Measurements from ENCODE around the gene BBS1.
"Not testable (repeated sequence)": the region's sequence is repeated elsewhere in the genome, so short reads cannot be mapped to it uniquely, and the experiment has no call there.

Gene BBS1

DNA sequence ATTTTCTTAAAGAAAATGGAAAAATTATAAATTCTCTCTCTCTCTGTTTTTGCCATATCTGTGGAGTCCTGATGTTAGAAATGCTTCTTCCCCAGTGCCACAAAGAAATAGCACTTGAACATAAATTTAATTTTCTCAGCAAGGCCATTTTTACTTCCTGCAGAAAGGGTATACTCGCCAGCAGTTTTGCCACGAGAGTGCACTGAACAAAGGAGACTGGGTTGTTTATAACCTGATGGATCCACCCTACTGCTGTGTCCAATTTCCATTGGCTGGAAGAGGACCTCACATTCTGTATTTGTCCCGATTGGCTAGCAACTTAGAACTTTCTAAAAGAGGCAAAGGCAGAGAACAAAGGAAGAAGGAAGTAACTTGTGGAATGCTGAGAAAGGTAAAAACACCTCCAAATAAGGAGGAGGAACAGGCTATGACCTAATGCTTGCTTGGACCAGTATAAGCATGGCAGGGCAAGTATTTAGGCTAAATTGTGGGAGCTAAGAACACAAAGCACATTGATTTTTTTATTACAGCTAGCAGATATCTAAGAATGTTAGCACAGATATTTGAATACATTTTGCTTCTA, 72.2 kb downstream of the BBS1 start:
- DNase-seq, result not testable (repeated sequence)

All from NCI-H2107 (cell line).